Fibroblast of lung (primary cell): Measurements from ENCODE around the gene CRIP2.

Source experiments
- EZH2 ChIP-seq: IDR thresholded peaks from 2 replicates; pipeline ENCODE4 v1.5.1; 2012; ENCODE audit warnings: low read length, control low read depth, mild to moderate bottlenecking; ENCODE audit errors: missing control alignments
- TF ChIP-seq, protein P1 (sequence below), 2 donors: IDR thresholded peaks in 1 of 2; conservative IDR thresholded peaks in 1 of 2; 1 replicate in 1 of 2; 2 replicates in 1 of 2; pipeline ENCODE4 v1.5.1; 2011 to 2012; ENCODE audit warnings: low read length in 2 of 2, control low read depth in 1 of 2, inconsistent platforms in 1 of 2, low read depth in 1 of 2, mild to moderate bottlenecking in 1 of 2

GRCh38 chr14:105439179-105439578 is 35.4 kb upstream of the CRIP2 start:
- TF ChIP-seq EZH2, result no peak
- TF ChIP-seq, protein P1, sequence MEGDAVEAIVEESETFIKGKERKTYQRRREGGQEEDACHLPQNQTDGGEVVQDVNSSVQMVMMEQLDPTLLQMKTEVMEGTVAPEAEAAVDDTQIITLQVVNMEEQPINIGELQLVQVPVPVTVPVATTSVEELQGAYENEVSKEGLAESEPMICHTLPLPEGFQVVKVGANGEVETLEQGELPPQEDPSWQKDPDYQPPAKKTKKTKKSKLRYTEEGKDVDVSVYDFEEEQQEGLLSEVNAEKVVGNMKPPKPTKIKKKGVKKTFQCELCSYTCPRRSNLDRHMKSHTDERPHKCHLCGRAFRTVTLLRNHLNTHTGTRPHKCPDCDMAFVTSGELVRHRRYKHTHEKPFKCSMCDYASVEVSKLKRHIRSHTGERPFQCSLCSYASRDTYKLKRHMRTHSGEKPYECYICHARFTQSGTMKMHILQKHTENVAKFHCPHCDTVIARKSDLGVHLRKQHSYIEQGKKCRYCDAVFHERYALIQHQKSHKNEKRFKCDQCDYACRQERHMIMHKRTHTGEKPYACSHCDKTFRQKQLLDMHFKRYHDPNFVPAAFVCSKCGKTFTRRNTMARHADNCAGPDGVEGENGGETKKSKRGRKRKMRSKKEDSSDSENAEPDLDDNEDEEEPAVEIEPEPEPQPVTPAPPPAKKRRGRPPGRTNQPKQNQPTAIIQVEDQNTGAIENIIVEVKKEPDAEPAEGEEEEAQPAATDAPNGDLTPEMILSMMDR (conservative IDR thresholded peaks at IDR 0.05 in 1 of 2, IDR thresholded peaks at IDR 0.05 in 1 of 2; ENCODE audit: low read depth in 1 of 2, low read length in 2 of 2), result no peak
